HL-60/S4 (cell line): ENCODE results near the gene LATS2.

ENCODE experiments used
- in situ Hi-C: fragments of 300-500 bp; cut with MboI; formaldehyde crosslinking; loops from 2 replicates; pipeline ENCODE4 v1.14.3; 2022; ENCODE audit warnings: low sequenced_read_pairs

The LATS2 gene

GRCh38 chr13:20924758-20925394, 136.5 kb downstream of the LATS2 start:
- in situ Hi-C loops: loop anchor here (5.0 to 25.0 kb wide), 4 partner anchors 210 to 738 kb away; partner anchors contain the start of gene GJB2

- in situ Hi-C loops: loop anchor here (10.0 to 25.0 kb wide), 2 partner anchors 208 to 736 kb away; partner anchors contain the start of gene GJB2
Observed at GRCh38 chr13:20923272-20923671, 138.1 kb downstream of the LATS2 start.
